DMS79 treated with DMSO at 0.1 percent for 48 hours (cell line): Measurements from ENCODE around the gene HMX1.

Source experiments
- DNase-seq: peaks from one replicate; lab custom pipeline; 2025; lab: John Stamatoyannopoulos, UW

Gene HMX1

GRCh38 chr4:8867624-8868320 lies 3.9 kb downstream of the HMX1 start:
- no peak for DNase-seq

- no peak for DNase-seq
Observed at GRCh38 chr4:8866828-8867623, 4.6 kb downstream of the HMX1 start.

GRCh38 chr4:8866421-8866820 lies 5.2 kb downstream of the HMX1 start:
- no peak for DNase-seq

- no peak for DNase-seq
Observed at GRCh38 chr4:8865681-8866310, 5.8 kb downstream of the HMX1 start.

- no peak for DNase-seq
Observed at GRCh38 chr4:8864912-8865680, 6.5 kb downstream of the HMX1 start.

GRCh38 chr4:8863686-8864682 lies 7.7 kb downstream of the HMX1 start:
- DNase-seq = no peak

- DNase-seq = no peak
Observed at GRCh38 chr4:8862800-8863685, 8.6 kb downstream of the HMX1 start.

- no peak for DNase-seq
Observed at GRCh38 chr4:8862334-8862733, 9.3 kb downstream of the HMX1 start.

GRCh38 chr4:8861576-8862295 lies 9.9 kb downstream of the HMX1 start:
- DNase-seq = no peak

GRCh38 chr4:8860892-8861575 lies 10.6 kb downstream of the HMX1 start:
- peak; percentile 19 for DNase-seq

- DNase-seq = no peak
Observed at GRCh38 chr4:8860096-8860891, 11.3 kb downstream of the HMX1 start.

GRCh38 chr4:8859550-8860095 lies 12.0 kb downstream of the HMX1 start:
- no peak for DNase-seq

- no peak for DNase-seq
Observed at GRCh38 chr4:8858701-8859210, 12.9 kb downstream of the HMX1 start.

- DNase-seq = no peak
Observed at GRCh38 chr4:8857766-8858700, 13.6 kb downstream of the HMX1 start.

GRCh38 chr4:8856835-8857621 lies 14.6 kb downstream of the HMX1 start:
- DNase-seq = no peak
